Umbilical cord (tissue), 2 donors: ENCODE data around the gene VCP. TPM values are rescaled to one million over a fixed set of nuclear protein-coding genes. Genes with fewer than 3 reads are reported as not detected.

Experiments
- DNase-seq: peaks from one replicate; pipeline ENCODE4 v3.0.0-alpha.2; 2015; ENCODE audit warnings: low spot score
- total RNA-seq: library from RNA; depleted of rRNA; stranded (reverse); fragments of >200 nt; gene quantifications from one replicate; pipeline ENCODE4 v1.2.3, GENCODE V29; 2014; ENCODE audit warnings: low replicate concordance; ENCODE audit not compliant: insufficient read depth

Gene VCP
- total RNA-seq, 1 donor from 2014 or later, result 187 TPM

- no peak for DNase-seq
Observed at GRCh38 chr9:35060548-35061207, 11.7 kb downstream of the VCP start.

- DNase-seq, result no peak
Observed at GRCh38 chr9:35059438-35059837, 13.0 kb downstream of the VCP start.

- no peak for DNase-seq
Observed at GRCh38 chr9:35057271-35057620, 15.2 kb downstream of the VCP start.

DNA sequence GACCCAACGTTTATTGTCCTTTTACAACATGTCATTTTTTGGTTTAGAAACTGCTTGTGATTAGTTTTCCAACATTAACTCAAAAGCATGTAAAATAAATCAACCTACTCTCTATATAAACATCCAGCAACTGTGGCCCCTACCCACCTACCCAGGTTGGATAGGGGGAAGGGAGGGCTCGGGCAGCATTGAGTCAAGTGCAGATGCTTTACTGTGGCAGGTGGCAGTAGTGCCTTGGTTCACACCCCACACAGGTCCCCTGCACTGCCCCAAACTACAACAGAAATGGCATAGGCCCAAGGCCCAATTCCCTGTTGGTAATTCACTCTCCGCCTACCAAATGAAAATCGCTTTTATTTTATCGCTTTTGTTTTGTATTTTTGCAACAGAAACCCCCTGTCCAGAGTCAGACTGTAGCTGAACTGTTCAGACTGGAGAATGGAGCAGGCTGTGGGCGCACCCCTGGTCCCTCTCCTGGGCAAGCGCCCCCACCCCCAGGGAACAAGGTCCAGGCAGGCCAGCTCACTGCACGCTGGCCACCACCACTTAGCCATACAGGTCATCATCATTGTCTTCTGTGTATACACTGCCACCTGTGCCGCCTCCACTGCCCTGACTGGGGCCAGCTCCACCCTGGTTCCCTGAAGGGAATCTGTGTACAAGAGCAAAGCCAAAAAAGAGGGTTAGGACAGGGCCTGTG lies 15.7 kb downstream of the VCP start:
- no peak for DNase-seq

GRCh38 chr9:35054871-35055644 lies 17.4 kb downstream of the VCP start:
- no peak for DNase-seq

DNA sequence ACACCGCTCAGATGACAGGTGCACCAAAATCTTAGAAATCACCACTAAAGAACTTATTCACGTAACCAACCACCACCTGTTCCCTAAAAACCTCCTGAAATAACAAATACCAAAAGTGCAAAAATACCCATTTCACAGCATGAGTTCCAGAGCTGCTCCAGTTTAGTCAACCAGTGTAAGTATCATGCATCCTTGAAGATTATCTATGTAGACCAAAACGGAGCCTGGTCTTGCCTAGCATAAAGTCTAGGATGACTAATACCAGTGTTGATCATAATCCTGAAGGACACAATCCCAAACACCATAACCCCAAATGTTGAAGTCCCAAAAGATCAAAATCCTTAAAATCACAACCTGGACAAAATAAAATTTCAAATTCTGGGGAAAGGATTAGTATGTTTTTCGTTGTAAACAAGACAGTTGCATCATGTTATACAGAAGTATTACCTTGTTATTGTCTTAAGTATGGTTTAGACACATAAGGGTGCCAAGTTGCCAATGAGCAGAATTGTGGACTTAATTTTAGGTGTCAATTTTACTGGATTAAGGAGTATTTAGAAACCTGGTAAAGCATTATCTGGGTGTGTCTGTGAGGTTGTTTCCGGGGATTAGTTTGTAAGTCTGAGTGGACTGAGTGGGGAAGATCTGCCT lies 18.1 kb downstream of the VCP start:
- no peak for DNase-seq

- no peak for DNase-seq
Observed at GRCh38 chr9:35051069-35051967, 21.1 kb downstream of the VCP start.

- no peak for DNase-seq
Observed at GRCh38 chr9:35048511-35048910, 23.9 kb downstream of the VCP start.

GRCh38 chr9:35044071-35044470 lies 28.4 kb downstream of the VCP start:
- DNase-seq, result no peak

- no peak for DNase-seq
Observed at GRCh38 chr9:35042891-35043545, 29.4 kb downstream of the VCP start.

- no peak for DNase-seq
Observed at GRCh38 chr9:35042081-35042604, 30.3 kb downstream of the VCP start.

- DNase-seq, result peak; percentile 85
Observed at GRCh38 chr9:35035851-35036701, 36.3 kb downstream of the VCP start.

GRCh38 chr9:35033101-35033500 lies 39.3 kb downstream of the VCP start:
- no peak for DNase-seq

DNA sequence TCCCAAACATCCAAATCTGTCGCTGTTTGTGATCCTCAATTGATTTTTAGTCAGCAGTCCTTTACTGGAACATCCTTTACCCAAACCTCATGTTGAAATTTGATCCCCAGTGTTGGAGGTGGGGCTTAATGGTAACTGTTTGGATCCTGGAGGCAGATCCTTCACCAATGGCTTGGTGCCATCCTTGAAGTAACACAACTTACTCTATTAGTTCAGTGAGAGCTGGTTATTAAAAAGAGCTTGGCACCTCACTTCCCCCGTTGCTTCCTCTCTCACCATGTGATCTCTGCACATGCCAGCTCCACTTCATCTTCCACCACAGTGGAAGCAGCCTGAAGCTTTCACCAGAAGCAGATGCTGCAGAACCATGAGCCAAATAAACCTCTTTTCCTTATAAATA lies 42.6 kb downstream of the VCP start:
- no peak for DNase-seq

DNA sequence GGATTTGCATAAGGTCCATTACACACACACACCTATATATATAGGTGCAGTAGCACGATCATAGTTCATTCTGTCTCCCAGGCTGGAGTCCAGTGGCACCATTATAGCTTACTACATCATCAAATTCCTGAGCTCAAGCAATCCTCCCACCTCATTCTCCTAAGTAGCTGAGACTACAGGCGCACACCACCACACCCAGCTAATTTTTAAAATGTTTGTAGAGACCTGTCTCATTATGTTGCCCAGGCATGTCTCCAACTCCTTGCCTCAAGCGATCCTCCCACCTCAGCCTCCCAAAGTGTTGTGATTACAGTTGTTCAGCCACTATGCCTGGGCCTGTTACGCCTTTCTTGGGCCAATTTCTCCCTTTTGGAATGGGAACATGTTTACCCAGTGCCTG lies 43.2 kb downstream of the VCP start:
- DNase-seq, result no peak

DNA sequence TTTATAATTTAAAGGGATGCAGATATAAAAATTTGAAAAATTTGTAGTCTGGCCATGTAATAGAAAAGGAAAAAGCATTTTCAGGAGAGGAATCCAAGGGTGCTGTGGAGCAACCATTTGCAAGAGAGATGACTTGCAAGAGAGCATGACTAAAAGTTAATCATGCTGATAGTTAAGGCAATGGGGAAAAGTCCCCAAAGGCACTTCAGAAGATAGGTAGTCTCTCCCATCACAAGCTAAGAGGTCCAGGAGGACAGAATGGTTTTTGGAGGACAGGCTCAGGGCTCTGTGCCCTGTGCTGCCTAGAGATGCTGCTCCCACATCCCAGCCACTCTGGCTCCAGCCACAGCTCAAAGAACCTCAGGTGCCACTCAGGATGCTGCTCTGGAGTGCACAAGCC lies 44.1 kb downstream of the VCP start:
- DNase-seq, result no peak

DNA sequence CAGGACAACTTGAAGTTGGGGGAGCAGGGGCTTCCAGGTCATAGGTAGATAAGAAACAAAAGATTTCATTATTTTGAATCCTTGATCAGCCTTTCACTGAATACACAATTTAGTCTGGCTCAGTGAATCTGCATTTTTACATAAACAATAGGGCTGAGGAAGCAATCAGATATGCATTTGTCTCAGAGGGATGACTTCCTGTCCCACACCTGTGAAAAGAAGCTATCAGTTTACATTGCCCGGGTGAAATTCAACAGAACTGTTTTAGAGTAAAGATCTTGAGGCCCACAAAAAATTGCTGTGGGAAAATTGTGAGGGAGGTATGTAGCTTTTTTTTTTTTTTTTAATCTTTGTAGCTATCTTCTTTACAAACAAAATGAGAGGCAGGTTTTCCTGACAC lies 44.6 kb downstream of the VCP start:
- no peak for DNase-seq

- no peak for DNase-seq
Observed at GRCh38 chr9:35027374-35027773, 45.1 kb downstream of the VCP start.

DNA sequence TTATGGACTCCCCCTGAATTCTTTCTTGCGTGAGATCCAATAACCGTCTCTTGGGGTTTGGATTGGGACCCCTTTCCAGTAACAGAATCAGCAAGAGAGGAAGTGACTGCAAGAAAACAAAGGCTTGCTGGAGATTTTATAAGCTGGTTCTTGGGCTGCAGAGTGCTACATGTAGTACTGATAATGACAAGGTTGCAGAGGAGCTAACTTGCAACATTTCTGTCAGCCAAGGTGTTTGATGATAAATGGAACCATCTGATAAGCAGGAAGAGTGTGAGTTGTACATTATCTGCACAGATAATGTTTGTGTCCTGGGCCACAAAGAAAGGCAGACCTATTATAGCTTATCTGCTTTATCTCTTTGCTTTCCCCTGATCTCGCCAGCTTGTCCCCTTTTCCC lies 45.8 kb downstream of the VCP start:
- no peak for DNase-seq

DNA sequence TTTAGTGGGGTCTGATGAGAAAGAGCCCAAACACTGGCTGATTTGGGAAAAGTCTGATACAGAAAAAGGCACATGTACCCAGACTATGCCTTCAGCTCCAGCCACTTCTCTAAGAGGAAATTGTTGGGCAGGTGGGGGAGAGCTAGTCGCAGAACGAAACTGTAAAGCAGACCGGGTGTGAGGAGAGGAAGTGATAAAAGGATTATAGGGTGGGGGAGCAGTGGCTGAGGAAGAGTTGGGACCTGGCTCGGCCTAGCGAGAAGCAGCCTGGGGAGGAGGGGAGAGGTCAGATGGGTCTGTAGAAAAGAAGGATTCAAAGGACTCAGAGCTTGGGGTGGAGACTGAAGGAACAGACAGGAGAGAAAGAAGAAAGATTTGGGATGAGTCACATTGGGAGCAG lies 49.0 kb downstream of the VCP start:
- DNase-seq, result peak; percentile 16
